A549 (cell line): ENCODE measurements around the gene METTL27.

Source experiments
- EHMT2 ChIP-seq: fragments of 200-600 bp; sonication (generic); IDR thresholded peaks from 2 replicates; pipeline ENCODE4 v1.6.1; 2016; ENCODE audit warnings: antibody characterized with exemption, low read depth, mild to moderate bottlenecking, moderate library complexity
- ESRRA ChIP-seq: fragments of 150-350 bp; IDR thresholded peaks from 2 replicates; pipeline ENCODE4 v1.6.1; 2014; ENCODE audit warnings: mild to moderate bottlenecking, low read length, borderline replicate concordance
- JUN ChIP-seq, 2 experiments: fragments of >200 bp; sonication (Bioruptor Twin); formaldehyde crosslinking; IDR thresholded peaks; 2 replicates in 1 of 2; 3 replicates in 1 of 2; pipeline ENCODE4 v1.6.1; 2016 to 2017
- MAFK ChIP-seq: fragments of 450-650 bp; IDR thresholded peaks from 2 replicates; pipeline ENCODE4 v1.6.1; 2014; ENCODE audit not compliant: partially characterized antibody
- NFE2L2 ChIP-seq: fragments of 150-350 bp; conservative IDR thresholded peaks from 2 replicates; pipeline ENCODE4 v1.6.1; 2014; ENCODE audit warnings: low read length
- POLR2A ChIP-seq: IDR thresholded peaks from 2 replicates; pipeline ENCODE4 v1.6.1; 2012; ENCODE audit warnings: mild to moderate bottlenecking, low read length
- REST ChIP-seq: fragments of 200-600 bp; sonication (generic); IDR thresholded peaks from 2 replicates; pipeline ENCODE4 v1.6.1; 2016; ENCODE audit warnings: antibody characterized with exemption, mild to moderate bottlenecking, moderate library complexity
- RNF2 ChIP-seq: fragments of 200-600 bp; sonication (generic); IDR thresholded peaks from 2 replicates; pipeline ENCODE4 v1.6.1; 2016; ENCODE audit warnings: low read depth, mild to moderate bottlenecking, antibody characterized with exemption, moderate library complexity, borderline replicate concordance
- TP53 ChIP-seq: fragments of 250-450 bp; sonication (Bioruptor Pico); IDR thresholded peaks from 2 replicates; pipeline ENCODE4 v1.5.0; 2021; ENCODE audit warnings: mild to moderate bottlenecking, moderate library complexity
- TF ChIP-seq, protein P1 (sequence below): fragments of >200 bp; sonication (Bioruptor Twin); formaldehyde crosslinking; IDR thresholded peaks from 3 replicates; pipeline ENCODE4 v1.5.1; 2016
- TF ChIP-seq, protein P2 (sequence below): IDR thresholded peaks from 2 replicates; pipeline ENCODE4 v1.6.1; 2012

DNA sequence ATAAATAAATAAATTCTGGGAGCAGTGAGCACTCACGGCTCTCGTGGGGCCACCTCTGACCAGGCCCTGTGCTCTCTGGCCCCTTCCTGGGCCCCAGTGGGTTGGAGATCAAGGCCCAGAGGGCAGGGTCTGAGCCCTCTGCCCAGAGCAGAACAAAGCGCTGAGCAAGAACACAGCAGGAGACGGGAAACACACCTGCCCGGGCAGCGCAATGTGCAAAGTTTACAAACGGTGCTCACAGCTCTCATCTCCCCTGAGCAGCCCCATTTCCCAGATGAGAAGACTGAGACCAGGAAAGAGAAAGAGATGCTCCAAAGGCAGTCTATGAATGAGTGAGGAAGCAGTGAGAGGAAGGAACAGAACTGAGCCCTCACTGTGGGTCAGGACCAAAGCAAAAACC lies 3.0 kb downstream of the METTL27 start:
- TF ChIP-seq POLR2A (no peak), MAFK (no peak), TP53 (no peak), EHMT2 (no peak), JUN (IDR thresholded peaks at IDR 0.05) (no peak), RNF2 (no peak), ESRRA (no peak), REST (no peak), NFE2L2 (no peak)
- TF ChIP-seq, protein P1, sequence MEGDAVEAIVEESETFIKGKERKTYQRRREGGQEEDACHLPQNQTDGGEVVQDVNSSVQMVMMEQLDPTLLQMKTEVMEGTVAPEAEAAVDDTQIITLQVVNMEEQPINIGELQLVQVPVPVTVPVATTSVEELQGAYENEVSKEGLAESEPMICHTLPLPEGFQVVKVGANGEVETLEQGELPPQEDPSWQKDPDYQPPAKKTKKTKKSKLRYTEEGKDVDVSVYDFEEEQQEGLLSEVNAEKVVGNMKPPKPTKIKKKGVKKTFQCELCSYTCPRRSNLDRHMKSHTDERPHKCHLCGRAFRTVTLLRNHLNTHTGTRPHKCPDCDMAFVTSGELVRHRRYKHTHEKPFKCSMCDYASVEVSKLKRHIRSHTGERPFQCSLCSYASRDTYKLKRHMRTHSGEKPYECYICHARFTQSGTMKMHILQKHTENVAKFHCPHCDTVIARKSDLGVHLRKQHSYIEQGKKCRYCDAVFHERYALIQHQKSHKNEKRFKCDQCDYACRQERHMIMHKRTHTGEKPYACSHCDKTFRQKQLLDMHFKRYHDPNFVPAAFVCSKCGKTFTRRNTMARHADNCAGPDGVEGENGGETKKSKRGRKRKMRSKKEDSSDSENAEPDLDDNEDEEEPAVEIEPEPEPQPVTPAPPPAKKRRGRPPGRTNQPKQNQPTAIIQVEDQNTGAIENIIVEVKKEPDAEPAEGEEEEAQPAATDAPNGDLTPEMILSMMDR = no peak
- TF ChIP-seq, protein P2, sequence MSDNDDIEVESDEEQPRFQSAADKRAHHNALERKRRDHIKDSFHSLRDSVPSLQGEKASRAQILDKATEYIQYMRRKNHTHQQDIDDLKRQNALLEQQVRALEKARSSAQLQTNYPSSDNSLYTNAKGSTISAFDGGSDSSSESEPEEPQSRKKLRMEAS = no peak
